Lower lobe of right lung (tissue), 2 donors: ENCODE results near the gene LAMB3. TPM values are rescaled to one million over a fixed set of nuclear protein-coding genes. Genes with fewer than 3 reads are reported as not detected.

Experiments
- ATAC-seq, 2 donors: fragments of 200-7000 bp; cut with Tn5 transposase; one replicate each; pipeline ENCODE4 v1.9.1; 2020 to 2022; ENCODE audit warnings: mild to moderate bottlenecking in 2 of 2, moderate library complexity in 2 of 2
- DNase-seq: peaks from one replicate; pipeline ENCODE4 v3.0.0-alpha.2; 2020
- H3K27ac ChIP-seq: fragments of 200-600 bp; one replicate; pipeline ENCODE4 v1.8.0; 2022
- H3K27me3 ChIP-seq: fragments of 200-600 bp; one replicate; pipeline ENCODE4 v1.8.0; 2022; ENCODE audit warnings: low read depth
- H3K36me3 ChIP-seq: fragments of 200-600 bp; one replicate; pipeline ENCODE4 v1.8.0; 2022; ENCODE audit warnings: mild to moderate bottlenecking
- H3K4me1 ChIP-seq: fragments of 200-600 bp; one replicate; pipeline ENCODE4 v1.8.0; 2022
- H3K4me3 ChIP-seq: fragments of 200-600 bp; one replicate; pipeline ENCODE4 v1.8.0; 2022; ENCODE audit warnings: mild to moderate bottlenecking
- H3K9me3 ChIP-seq: fragments of 200-600 bp; one replicate; pipeline ENCODE4 v1.8.0; 2022
- intact Hi-C: fragments of 100-400 bp; cut with DNase I; formaldehyde crosslinking; loops from one replicate; pipeline ENCODE4 v1.11.0; 2022
- total RNA-seq: library from RNA; stranded (reverse); fragmentation: NEBNext Ultra II Directional; extraction: Animal tissue kit (Norgen Biotek cat#: 25700); gene quantifications from one replicate; pipeline ENCODE4 v1.2.1, GENCODE V29; 2021
- TF ChIP-seq, protein P1 (sequence below): fragments of 200-600 bp; IDR thresholded peaks from one replicate; pipeline ENCODE4 v1.8.0; 2022; ENCODE audit warnings: antibody characterized with exemption, mild to moderate bottlenecking
- donor health status: DM: no; HTN: yes; CAD: no; lungs with severe emphysema.

LAMB3 gene
- total RNA-seq, 1 donor from 2014 or later = 47.2 TPM

DNA sequence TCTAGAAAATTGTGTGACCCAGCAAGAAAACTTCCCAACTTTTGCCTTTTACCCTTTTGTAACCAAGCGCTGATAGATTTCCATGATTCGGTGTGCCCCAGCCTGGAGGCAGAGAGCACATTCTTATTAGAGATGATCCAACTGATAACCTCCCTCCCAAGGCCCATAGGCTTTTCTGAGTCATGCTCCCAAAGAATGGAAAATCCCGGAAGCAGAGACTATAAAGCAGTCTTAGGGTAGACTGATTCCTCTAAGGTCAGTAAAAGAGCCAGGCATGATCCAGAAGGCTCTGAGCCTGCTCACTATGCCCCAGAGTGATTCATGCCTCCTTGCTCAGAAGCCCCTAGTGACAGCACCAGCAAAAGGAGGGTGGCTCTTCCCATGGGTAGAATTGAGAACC lies 64.4 kb downstream of the LAMB3 start:
- no peak for DNase-seq
- no peak overlapping the region for H3K27ac ChIP-seq
- H3K27me3 ChIP-seq = peaks cover 30% of the 10 kb centered on the region
- TF ChIP-seq, protein P1, sequence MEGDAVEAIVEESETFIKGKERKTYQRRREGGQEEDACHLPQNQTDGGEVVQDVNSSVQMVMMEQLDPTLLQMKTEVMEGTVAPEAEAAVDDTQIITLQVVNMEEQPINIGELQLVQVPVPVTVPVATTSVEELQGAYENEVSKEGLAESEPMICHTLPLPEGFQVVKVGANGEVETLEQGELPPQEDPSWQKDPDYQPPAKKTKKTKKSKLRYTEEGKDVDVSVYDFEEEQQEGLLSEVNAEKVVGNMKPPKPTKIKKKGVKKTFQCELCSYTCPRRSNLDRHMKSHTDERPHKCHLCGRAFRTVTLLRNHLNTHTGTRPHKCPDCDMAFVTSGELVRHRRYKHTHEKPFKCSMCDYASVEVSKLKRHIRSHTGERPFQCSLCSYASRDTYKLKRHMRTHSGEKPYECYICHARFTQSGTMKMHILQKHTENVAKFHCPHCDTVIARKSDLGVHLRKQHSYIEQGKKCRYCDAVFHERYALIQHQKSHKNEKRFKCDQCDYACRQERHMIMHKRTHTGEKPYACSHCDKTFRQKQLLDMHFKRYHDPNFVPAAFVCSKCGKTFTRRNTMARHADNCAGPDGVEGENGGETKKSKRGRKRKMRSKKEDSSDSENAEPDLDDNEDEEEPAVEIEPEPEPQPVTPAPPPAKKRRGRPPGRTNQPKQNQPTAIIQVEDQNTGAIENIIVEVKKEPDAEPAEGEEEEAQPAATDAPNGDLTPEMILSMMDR = no peak
- H3K36me3 ChIP-seq = no peaks in the 10 kb centered on the region
- intact Hi-C loops = no loop called here
- peaks cover 9% of the 10 kb centered on the region for H3K4me1 ChIP-seq
- H3K9me3 ChIP-seq = no peaks in the 10 kb centered on the region
- ATAC-seq = no peak
- H3K4me3 ChIP-seq = no peak overlapping the region

DNA sequence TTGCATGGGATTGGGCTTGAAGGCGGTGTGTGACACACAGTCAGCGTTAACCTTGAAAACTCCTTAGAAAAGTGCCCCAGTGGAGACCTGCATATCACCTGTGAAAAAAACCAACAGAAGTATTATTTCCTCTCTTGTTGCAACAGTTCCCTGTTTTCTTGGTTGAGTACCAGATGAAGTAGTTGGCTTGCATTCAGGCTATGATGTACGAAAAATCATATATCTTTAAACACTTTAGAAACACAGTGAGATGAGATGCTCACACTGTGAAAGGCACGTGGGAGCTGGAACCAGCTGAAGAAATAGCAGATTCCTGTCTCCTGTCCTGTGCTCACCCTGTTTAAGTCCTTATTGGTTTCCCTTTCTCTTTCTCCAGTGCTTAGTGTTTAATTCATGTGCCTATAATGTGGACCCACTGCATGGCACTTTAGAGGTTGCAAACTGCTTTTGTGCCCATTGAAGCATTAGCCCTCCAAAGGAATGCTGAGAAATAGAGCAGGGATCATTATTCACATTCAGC lies 65.9 kb downstream of the LAMB3 start:
- Histone ChIP-seq H3K27me3 (peaks cover 43% of the 10 kb centered on the region), H3K36me3 (no peaks in the 10 kb centered on the region), H3K4me3 (no peak overlapping the region), H3K27ac (no peak overlapping the region), H3K9me3 (no peaks in the 10 kb centered on the region), H3K4me1 (peaks cover 9% of the 10 kb centered on the region)
- no peak for DNase-seq
- no peak for ATAC-seq
- intact Hi-C loops = no loop called here
- TF ChIP-seq, protein P1 = no peak

DNA sequence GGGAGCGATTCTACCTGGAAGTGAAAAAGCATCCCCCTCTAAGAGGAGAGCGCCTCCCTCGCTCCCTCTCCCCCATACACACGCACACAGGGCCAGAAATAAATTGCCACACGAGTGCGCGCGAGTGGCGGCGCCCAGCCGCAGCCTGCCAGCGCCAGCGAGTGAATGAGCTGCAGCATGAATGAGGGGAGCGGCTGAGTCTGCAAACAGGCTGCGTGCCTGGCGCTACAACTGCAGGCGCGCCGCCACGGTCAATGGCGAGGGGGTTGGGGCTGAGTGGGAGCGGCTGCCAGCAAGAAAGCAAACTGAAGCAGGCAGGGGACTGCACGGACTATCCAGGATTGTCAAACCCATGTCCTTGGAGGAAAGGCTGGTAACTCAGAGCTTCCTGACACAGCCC lies 66.6 kb downstream of the LAMB3 start:
- H3K36me3 ChIP-seq = no peaks in the 10 kb centered on the region
- DNase-seq (peak; percentile 55), ATAC-seq (peak; percentile 81)
- peaks cover 9% of the 10 kb centered on the region for H3K4me1 ChIP-seq
- H3K27me3 ChIP-seq = peaks cover 43% of the 10 kb centered on the region
- TF ChIP-seq, protein P1 = no peak
- intact Hi-C loops = no loop called here
- no peaks in the 10 kb centered on the region for H3K9me3 ChIP-seq
- H3K4me3 ChIP-seq = no peak overlapping the region
- H3K27ac ChIP-seq = no peak overlapping the region

DNA sequence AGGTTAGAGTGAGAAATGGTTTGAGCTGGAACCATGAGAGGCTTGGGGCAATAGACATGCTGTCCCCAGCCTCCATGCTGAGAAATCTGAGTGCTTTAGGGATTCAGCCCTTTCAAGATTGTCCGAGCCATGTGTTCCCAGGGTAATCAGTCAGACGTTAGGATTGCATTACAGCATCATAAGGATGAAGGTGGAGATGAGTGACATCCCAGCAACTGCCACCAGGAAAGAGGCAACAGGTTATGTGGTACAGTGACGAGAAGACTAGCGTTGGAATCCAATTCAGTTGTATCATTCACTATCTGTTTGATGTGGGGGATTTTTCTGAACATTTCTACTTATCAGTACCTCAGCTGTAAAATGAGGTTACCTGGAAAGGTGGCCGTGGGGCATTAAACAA lies 67.0 kb downstream of the LAMB3 start:
- no peak overlapping the region for H3K27ac ChIP-seq
- DNase-seq (no peak), ATAC-seq (no peak)
- intact Hi-C loops = no loop called here
- no peak overlapping the region for H3K4me3 ChIP-seq
- H3K27me3 ChIP-seq = peaks cover 44% of the 10 kb centered on the region
- H3K36me3 ChIP-seq = no peaks in the 10 kb centered on the region
- TF ChIP-seq, protein P1 = no peak
- peaks cover 9% of the 10 kb centered on the region for H3K4me1 ChIP-seq
- H3K9me3 ChIP-seq = no peaks in the 10 kb centered on the region

DNA sequence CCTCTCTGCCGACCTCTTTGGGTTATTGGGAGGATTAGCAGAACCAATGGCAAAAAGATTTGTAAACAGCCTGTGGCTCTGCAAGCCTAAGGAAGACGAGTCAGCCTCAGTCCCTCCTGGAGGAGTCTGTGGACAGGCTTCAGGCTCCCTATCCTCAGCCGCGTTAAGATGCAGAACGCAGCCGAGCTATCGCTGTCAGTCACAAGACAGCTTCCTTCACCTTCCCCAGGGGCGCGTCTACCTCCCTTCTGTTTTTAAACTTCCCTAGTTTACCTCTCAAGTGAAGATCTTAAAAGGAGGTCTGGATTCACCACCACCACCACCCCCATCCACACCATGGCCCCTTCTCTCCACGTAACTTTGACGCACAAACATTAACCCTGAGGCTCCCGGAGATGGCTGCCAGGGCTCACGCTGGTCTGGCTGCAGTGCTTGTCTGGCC lies 68.0 kb downstream of the LAMB3 start:
- ATAC-seq = no peak
- H3K9me3 ChIP-seq = no peaks in the 10 kb centered on the region
- no peaks in the 10 kb centered on the region for H3K36me3 ChIP-seq
- H3K27me3 ChIP-seq = peaks cover 50% of the 10 kb centered on the region
- intact Hi-C loops = no loop called here
- no peak overlapping the region for H3K4me3 ChIP-seq
- TF ChIP-seq, protein P1 = no peak
- no peak overlapping the region for H3K27ac ChIP-seq
- H3K4me1 ChIP-seq = peaks cover 9% of the 10 kb centered on the region
- no peak for DNase-seq
